Urinary bladder (tissue), 4 donors: Measurements from ENCODE around the gene THRB. TPM values are rescaled to one million over a fixed set of nuclear protein-coding genes. Genes with fewer than 3 reads are reported as not detected.

ENCODE experiments used
- DNase-seq: peaks from one replicate; pipeline ENCODE4 v3.0.0-alpha.2; 2015; ENCODE audit errors: extremely low spot score
- H3K27ac ChIP-seq: one replicate; pipeline ENCODE4 v1.5.1; 2013; ENCODE audit warnings: low read depth, mild to moderate bottlenecking, moderate library complexity
- H3K36me3 ChIP-seq: one replicate; pipeline ENCODE4 v1.6.1; 2013; ENCODE audit warnings: mild to moderate bottlenecking, moderate library complexity; ENCODE audit not compliant: insufficient read depth
- H3K4me1 ChIP-seq: one replicate; pipeline ENCODE4 v1.6.1; 2013; ENCODE audit warnings: mild to moderate bottlenecking, moderate library complexity; ENCODE audit not compliant: insufficient read depth
- H3K4me3 ChIP-seq: one replicate; pipeline ENCODE4 v1.5.1; 2013; ENCODE audit warnings: low read depth, low read length
- WGBS: extraction: QIAGEN DNeasy Blood & Tissue Kit; methylation state at CpG from one replicate; pipeline ENCODE4 v1.1.7; 2013; 5-methylcytosine and 5-hydroxymethylcytosine counted together
- polyA plus RNA-seq: library from polyadenylated mRNA; stranded (reverse); fragments of 200-250 nt; gene quantifications from one replicate; pipeline ENCODE4 v1.2.3, GENCODE V29; 2013
- total RNA-seq: library from RNA; depleted of rRNA; stranded (reverse); fragments of >200 nt; gene quantifications from one replicate; pipeline ENCODE4 v1.2.3, GENCODE V29; 2014
- donor health status: healthy with polysubstance abuse.
- donor health status: healthy.

The THRB gene
- total and polyA plus RNA-seq, 2 donors, result 8.3 to 14.8 TPM

DNA sequence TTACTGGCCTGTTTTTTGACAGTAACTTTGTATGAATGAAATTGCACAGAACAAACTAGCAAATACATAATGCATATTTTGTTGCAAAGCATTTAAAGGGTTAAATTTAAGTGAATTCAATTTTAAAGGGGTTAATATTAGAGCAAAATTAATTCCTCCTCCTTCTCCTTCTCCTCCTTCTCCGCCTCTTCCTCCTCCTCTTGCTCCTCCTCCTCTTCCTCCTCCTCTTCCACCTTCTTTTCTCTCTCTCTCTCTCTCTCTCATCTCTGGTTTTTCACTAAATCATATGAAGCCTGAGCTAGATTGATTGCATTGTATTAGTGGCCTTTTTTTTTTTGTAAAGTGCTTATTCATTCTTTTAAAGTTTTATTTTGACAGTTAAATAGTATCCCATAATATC, 154.5 kb downstream of the THRB start:
- H3K4me3 ChIP-seq, result no peak overlapping the region
- 94% methylated on average over 1 of the region's 1 CpG for WGBS
- DNase-seq, result no peak
- H3K4me1 ChIP-seq, result no peaks in the 10 kb centered on the region
- H3K36me3 ChIP-seq, result no peaks in the 10 kb centered on the region
- H3K27ac ChIP-seq, result no peak overlapping the region

DNA sequence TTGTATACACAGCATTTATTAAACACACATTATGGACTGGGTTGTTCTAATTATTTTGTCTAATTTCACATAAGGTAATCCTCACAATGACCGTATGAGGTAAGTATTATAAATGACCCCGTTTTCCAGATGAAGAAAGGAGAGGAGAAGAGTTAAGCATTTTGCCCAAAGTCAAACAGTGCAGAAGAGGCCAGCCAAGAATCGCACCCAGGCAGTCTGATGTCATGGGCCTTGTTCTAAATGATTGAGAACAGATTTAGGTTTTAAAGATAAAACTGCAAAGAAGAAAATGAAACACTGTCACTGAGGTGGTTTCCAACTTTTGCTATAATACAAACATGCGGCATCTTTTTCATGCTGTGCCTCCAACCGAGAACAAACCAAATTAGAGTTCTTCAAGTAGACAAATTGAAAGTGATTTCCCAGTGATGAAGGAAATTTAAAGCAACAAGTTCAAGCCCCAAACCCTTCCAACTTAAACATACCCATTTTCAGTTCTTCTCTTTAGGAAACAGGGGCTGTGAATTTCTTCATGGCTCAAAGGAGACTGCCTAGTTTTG, 155.3 kb downstream of the THRB start:
- WGBS, result 56% methylated on average over 5 of the region's 5 CpGs
- Histone ChIP-seq H3K27ac (no peak overlapping the region), H3K4me1 (no peaks in the 10 kb centered on the region), H3K4me3 (no peak overlapping the region), H3K36me3 (no peaks in the 10 kb centered on the region)
- no peak for DNase-seq

GRCh38 chr3:24338409-24339130, 156.1 kb downstream of the THRB start:
- Histone ChIP-seq H3K4me3 (no peak overlapping the region), H3K36me3 (no peaks in the 10 kb centered on the region), H3K4me1 (no peaks in the 10 kb centered on the region), H3K27ac (no peak overlapping the region)
- 78% methylated on average over 5 of the region's 5 CpGs for WGBS
- DNase-seq, result no peak

GRCh38 chr3:24336101-24336500, 158.5 kb downstream of the THRB start:
- H3K4me3 ChIP-seq, result no peak overlapping the region
- DNase-seq, result no peak
- 81% methylated on average over 3 of the region's 3 CpGs for WGBS
- H3K4me1 ChIP-seq, result no peaks in the 10 kb centered on the region
- H3K27ac ChIP-seq, result no peak overlapping the region
- H3K36me3 ChIP-seq, result no peaks in the 10 kb centered on the region

DNA sequence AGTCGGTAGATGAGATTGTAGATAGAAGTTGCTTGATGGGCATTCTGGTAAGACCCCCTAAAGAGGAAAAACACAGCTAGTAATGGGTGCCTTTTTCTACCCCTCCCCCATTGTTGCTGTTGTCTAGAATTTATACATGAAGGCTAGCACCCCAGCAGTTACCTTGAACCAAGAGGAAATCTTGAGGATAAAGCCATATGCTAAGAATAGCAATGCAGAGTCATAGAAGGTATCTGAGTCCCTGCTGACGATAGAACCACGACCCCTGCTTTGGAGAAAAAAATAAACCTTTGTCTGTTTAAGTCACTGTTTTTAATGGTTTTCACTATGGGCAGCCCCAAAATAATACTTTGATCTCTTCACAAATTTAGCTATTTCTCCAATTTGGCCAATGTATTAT, 162.6 kb downstream of the THRB start:
- DNase-seq, result no peak
- Histone ChIP-seq H3K4me1 (no peaks in the 10 kb centered on the region), H3K36me3 (no peaks in the 10 kb centered on the region), H3K4me3 (no peak overlapping the region), H3K27ac (no peak overlapping the region)
- WGBS, result 93% methylated on average over 3 of the region's 3 CpGs

GRCh38 chr3:24323272-24323671, 171.4 kb downstream of the THRB start:
- no peak overlapping the region for H3K4me3 ChIP-seq
- DNase-seq, result no peak
- H3K27ac ChIP-seq, result no peak overlapping the region
- no peaks in the 10 kb centered on the region for H3K4me1 ChIP-seq
- no peaks in the 10 kb centered on the region for H3K36me3 ChIP-seq

DNA sequence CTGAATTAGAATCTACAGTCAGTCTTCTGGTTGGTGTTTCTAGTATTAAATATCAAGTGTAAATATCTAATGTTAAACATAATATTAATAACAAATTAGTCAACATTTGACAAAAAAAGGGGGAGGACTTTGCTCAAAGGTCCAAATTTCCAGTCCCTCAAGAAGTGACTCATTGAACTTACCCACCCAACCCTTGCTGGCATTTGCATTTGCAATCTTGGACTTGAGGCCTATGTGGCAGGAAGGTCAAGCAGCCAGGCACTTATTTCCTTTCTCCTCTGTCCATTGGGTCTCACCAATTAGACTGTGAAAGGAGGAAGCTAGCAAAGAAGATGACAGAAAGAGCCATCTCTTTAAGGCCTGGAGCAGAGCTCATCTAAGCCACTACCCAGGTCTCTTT, 174.0 kb downstream of the THRB start:
- no peak for DNase-seq
- Histone ChIP-seq H3K4me1 (no peaks in the 10 kb centered on the region), H3K27ac (no peak overlapping the region), H3K4me3 (no peak overlapping the region), H3K36me3 (no peaks in the 10 kb centered on the region)

GRCh38 chr3:24318677-24319287, 175.9 kb downstream of the THRB start:
- Histone ChIP-seq H3K27ac (no peak overlapping the region), H3K4me3 (no peak overlapping the region), H3K4me1 (no peaks in the 10 kb centered on the region), H3K36me3 (no peaks in the 10 kb centered on the region)
- DNase-seq, result no peak
- WGBS, result 85% methylated on average over 1 of the region's 1 CpG

GRCh38 chr3:24316887-24317383, 177.7 kb downstream of the THRB start:
- Histone ChIP-seq H3K4me3 (no peak overlapping the region), H3K27ac (no peak overlapping the region), H3K4me1 (no peaks in the 10 kb centered on the region), H3K36me3 (no peaks in the 10 kb centered on the region)
- DNase-seq, result no peak
- WGBS, result 90% methylated on average over 5 of the region's 5 CpGs

GRCh38 chr3:24315971-24316370, 178.7 kb downstream of the THRB start:
- Histone ChIP-seq H3K4me3 (no peak overlapping the region), H3K4me1 (no peaks in the 10 kb centered on the region), H3K27ac (no peak overlapping the region), H3K36me3 (no peaks in the 10 kb centered on the region)
- DNase-seq, result no peak

DNA sequence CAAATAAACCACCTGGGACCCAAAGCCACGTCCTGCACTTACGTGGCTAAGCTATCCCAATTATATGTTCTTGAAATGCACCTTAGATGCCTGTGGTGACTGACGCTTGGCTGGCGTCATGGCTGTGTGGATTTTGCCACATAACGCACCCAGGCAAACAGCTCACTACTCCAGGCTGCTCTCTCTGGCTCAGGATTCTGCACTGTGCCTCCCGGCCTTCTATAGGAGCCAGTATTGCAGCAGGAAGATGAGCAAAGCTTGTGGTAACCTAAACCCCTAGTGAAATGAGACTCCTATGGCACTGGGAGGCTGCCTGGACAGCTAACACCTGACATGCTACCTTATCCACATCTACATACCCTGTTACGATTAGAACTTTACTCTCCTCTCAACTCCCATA, 179.3 kb downstream of the THRB start:
- Histone ChIP-seq H3K4me1 (no peaks in the 10 kb centered on the region), H3K4me3 (no peak overlapping the region), H3K36me3 (no peaks in the 10 kb centered on the region), H3K27ac (no peak overlapping the region)
- WGBS, result 93% methylated on average over 7 of the region's 7 CpGs
- no peak for DNase-seq

DNA sequence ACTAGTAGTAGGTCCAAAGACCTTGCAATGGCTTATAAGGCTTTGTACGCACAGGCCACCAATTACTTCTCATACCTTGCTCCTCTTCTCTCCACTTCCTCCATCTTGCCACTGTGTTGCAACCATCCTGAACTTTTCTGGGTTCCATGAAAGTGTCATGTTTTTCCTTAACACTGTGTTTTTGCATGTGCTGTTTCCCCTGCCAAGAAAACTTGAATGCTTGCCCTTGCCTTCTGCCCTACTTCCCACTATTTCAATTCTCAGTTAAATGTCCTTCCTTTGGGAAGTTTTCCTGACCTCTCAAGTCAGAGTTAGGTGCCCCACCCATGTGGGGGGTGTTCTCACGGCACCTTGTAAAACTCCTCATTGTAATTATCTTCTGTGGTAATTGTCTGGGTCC, 182.8 kb downstream of the THRB start:
- 79% methylated on average over 2 of the region's 2 CpGs for WGBS
- no peak overlapping the region for H3K27ac ChIP-seq
- no peaks in the 10 kb centered on the region for H3K4me1 ChIP-seq
- DNase-seq, result no peak
- no peaks in the 10 kb centered on the region for H3K36me3 ChIP-seq
- no peak overlapping the region for H3K4me3 ChIP-seq

DNA sequence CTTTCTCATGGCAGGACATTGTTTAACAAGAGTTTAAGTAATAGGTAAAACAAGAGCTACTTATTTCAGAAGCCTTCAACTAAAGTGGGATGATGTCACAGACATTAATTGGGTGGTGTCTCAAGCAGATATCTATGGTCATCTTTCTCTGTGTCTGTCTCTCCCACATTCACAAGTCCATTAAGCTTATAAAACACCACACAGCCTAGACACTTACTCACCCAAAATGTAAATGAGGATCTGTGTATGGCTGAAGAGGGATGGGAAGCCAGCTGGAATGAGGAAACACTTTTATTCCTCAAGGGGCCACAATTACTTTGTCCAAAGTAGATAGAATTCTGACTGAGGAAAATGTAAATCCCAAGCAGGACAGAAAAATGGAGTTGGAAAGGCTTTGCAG, 183.8 kb downstream of the THRB start:
- no peak overlapping the region for H3K4me3 ChIP-seq
- H3K4me1 ChIP-seq, result no peaks in the 10 kb centered on the region
- no peak overlapping the region for H3K27ac ChIP-seq
- DNase-seq, result no peak
- H3K36me3 ChIP-seq, result no peaks in the 10 kb centered on the region

- no peak for DNase-seq
- no peaks in the 10 kb centered on the region for H3K36me3 ChIP-seq
- 64% methylated on average over 3 of the region's 3 CpGs for WGBS
- no peaks in the 10 kb centered on the region for H3K4me1 ChIP-seq
- no peak overlapping the region for H3K4me3 ChIP-seq
- no peak overlapping the region for H3K27ac ChIP-seq
Measured at GRCh38 chr3:24306518-24306917, 188.1 kb downstream of the THRB start.
